ENCODE results near the gene CYB5A. TPM values are rescaled to one million over a fixed set of nuclear protein-coding genes. Genes with fewer than 3 reads are reported as not detected.
"Not testable (repeated sequence)": the region's sequence is repeated elsewhere in the genome, so short reads cannot be mapped to it uniquely, and the experiment has no call there.

CYB5A gene
- total and polyA plus RNA-seq, 2 donors from 2014 or later, result 243 to 1,143 TPM

GRCh38 chr18:74286106-74286855 is 5.5 kb downstream of the CYB5A start:
- Histone ChIP-seq H3K4me1 (ENCODE audit: control insufficient read depth in 2 of 3, insufficient read depth in 2 of 3, low read depth in 1 of 3, low read length in 3 of 3) (peaks cover 0 to 54% (median 50%) of the 10 kb centered on the region in 3 donors), H3K9me3 (ENCODE audit: control insufficient read depth in 2 of 3, insufficient read depth in 1 of 3, low read length in 3 of 3) (no peaks in the 10 kb centered on the region), H3K27ac (ENCODE audit: low read depth in 2 of 2, low read length in 2 of 2) (peak overlapping the region; percentile 58 to 77), H3K36me3 (ENCODE audit: control insufficient read depth in 2 of 3, insufficient read depth in 3 of 3, low read length in 3 of 3) (peaks cover 0 to 20% (median 5%) of the 10 kb centered on the region in 3 donors), H3K9ac (ENCODE audit: low read length in 3 of 3) (peak overlapping the region in 1 of 3 donors; percentile 41), H3K27me3 (ENCODE audit: control insufficient read depth, insufficient read depth, low read length) (no peaks in the 10 kb centered on the region), H3K4me3 (ENCODE audit: low read length in 3 of 3) (peak overlapping the region in 2 of 3 donors; percentile 18 to 36)
- intact Hi-C loops (cut with DNase I), result no loop called here
- TF ChIP-seq, protein P1, sequence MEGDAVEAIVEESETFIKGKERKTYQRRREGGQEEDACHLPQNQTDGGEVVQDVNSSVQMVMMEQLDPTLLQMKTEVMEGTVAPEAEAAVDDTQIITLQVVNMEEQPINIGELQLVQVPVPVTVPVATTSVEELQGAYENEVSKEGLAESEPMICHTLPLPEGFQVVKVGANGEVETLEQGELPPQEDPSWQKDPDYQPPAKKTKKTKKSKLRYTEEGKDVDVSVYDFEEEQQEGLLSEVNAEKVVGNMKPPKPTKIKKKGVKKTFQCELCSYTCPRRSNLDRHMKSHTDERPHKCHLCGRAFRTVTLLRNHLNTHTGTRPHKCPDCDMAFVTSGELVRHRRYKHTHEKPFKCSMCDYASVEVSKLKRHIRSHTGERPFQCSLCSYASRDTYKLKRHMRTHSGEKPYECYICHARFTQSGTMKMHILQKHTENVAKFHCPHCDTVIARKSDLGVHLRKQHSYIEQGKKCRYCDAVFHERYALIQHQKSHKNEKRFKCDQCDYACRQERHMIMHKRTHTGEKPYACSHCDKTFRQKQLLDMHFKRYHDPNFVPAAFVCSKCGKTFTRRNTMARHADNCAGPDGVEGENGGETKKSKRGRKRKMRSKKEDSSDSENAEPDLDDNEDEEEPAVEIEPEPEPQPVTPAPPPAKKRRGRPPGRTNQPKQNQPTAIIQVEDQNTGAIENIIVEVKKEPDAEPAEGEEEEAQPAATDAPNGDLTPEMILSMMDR (IDR thresholded peaks at IDR 0.05; ENCODE audit: borderline replicate concordance, extremely low read depth, insufficient read depth), result no peak
- DNase-seq (no peak), FAIRE-seq (no peak)

- intact Hi-C loops (cut with DNase I); FAIRE-seq; H3K9me3 ChIP-seq (ENCODE audit: control insufficient read depth in 2 of 3, insufficient read depth in 1 of 3, low read length in 3 of 3); H3K27me3 ChIP-seq (ENCODE audit: control insufficient read depth, insufficient read depth, low read length); DNase-seq: not testable (repeated sequence)
- peak overlapping the region in 1 of 3 donors; percentile 57 for H3K9ac ChIP-seq (ENCODE audit: low read length in 3 of 3)
- peaks cover 0 to 57% (median 56%) of the 10 kb centered on the region in 3 donors for H3K4me1 ChIP-seq (ENCODE audit: control insufficient read depth in 2 of 3, insufficient read depth in 2 of 3, low read depth in 1 of 3, low read length in 3 of 3)
- H3K36me3 ChIP-seq (ENCODE audit: control insufficient read depth in 2 of 3, insufficient read depth in 3 of 3, low read length in 3 of 3), result peaks cover 0 to 18% (median 5%) of the 10 kb centered on the region in 3 donors
- peak overlapping the region in 1 of 3 donors; percentile 39 for H3K4me3 ChIP-seq (ENCODE audit: low read length in 3 of 3)
- H3K27ac ChIP-seq (ENCODE audit: low read depth in 2 of 2, low read length in 2 of 2), result peak overlapping the region; percentile 58 to 77
These were observed 6.2 kb downstream of the CYB5A start for GRCh38 chr18:74285583-74285982.

DNA sequence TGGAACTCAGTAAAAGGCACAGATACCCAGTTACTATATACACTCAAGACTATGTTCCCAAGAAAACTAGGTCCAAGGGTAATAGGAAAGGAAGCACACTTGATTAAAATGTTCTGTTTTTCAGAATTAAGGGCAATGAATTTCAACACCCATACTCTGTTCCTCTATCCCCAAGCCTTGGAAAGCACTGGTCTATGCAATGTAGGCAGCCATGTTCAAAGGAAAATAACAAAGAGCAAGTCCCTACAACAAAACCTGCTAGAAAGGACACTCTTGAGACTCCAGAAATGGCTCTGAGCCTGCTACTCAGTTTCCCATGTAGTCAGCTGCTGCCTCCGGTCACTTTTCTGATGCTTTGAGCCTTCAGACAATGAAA is 6.8 kb downstream of the CYB5A start:
- TF ChIP-seq, protein P1 (IDR thresholded peaks at IDR 0.05; ENCODE audit: borderline replicate concordance, extremely low read depth, insufficient read depth), result no peak
- no peaks in the 10 kb centered on the region for H3K27me3 ChIP-seq (ENCODE audit: control insufficient read depth, insufficient read depth, low read length)
- peak overlapping the region in 2 of 3 donors; percentile 26 to 39 for H3K4me3 ChIP-seq (ENCODE audit: low read length in 3 of 3)
- DNase-seq, result no peak
- peak overlapping the region in 1 of 3 donors; percentile 57 for H3K9ac ChIP-seq (ENCODE audit: low read length in 3 of 3)
- H3K36me3 ChIP-seq (ENCODE audit: control insufficient read depth in 2 of 3, insufficient read depth in 3 of 3, low read length in 3 of 3), result peaks cover 0 to 14% (median 5%) of the 10 kb centered on the region in 3 donors
- H3K4me1 ChIP-seq (ENCODE audit: control insufficient read depth in 2 of 3, insufficient read depth in 2 of 3, low read depth in 1 of 3, low read length in 3 of 3), result peaks cover 0 to 58% (median 57%) of the 10 kb centered on the region in 3 donors
- no peaks in the 10 kb centered on the region for H3K9me3 ChIP-seq (ENCODE audit: control insufficient read depth in 2 of 3, insufficient read depth in 1 of 3, low read length in 3 of 3)
- intact Hi-C loops (cut with DNase I), result loop anchor here (5.0 kb wide), 1 partner anchor 38 kb away; no protein-coding TSS in a partner anchor
- H3K27ac ChIP-seq (ENCODE audit: low read depth in 2 of 2, low read length in 2 of 2), result peak overlapping the region; percentile 77 to 83
- no peak for FAIRE-seq

Measured in kidney (tissue), 14 donors.